Left kidney (tissue), 2 donors: Measurements from ENCODE around the gene C5. TPM values are rescaled to one million over a fixed set of nuclear protein-coding genes. Genes with fewer than 3 reads are reported as not detected.

Source experiments
- DNase-seq: peaks from one replicate; pipeline ENCODE4 v3.0.0-alpha.2; 2013
- polyA plus RNA-seq: library from polyadenylated mRNA; unstranded; fragments of 120-200 nt; gene quantifications from one replicate; pipeline ENCODE4 v1.2.1, GENCODE V29; 2013; ENCODE audit not compliant: insufficient read length

Gene C5
- polyA plus RNA-seq, 1 donor, result 19.5 TPM

DNA sequence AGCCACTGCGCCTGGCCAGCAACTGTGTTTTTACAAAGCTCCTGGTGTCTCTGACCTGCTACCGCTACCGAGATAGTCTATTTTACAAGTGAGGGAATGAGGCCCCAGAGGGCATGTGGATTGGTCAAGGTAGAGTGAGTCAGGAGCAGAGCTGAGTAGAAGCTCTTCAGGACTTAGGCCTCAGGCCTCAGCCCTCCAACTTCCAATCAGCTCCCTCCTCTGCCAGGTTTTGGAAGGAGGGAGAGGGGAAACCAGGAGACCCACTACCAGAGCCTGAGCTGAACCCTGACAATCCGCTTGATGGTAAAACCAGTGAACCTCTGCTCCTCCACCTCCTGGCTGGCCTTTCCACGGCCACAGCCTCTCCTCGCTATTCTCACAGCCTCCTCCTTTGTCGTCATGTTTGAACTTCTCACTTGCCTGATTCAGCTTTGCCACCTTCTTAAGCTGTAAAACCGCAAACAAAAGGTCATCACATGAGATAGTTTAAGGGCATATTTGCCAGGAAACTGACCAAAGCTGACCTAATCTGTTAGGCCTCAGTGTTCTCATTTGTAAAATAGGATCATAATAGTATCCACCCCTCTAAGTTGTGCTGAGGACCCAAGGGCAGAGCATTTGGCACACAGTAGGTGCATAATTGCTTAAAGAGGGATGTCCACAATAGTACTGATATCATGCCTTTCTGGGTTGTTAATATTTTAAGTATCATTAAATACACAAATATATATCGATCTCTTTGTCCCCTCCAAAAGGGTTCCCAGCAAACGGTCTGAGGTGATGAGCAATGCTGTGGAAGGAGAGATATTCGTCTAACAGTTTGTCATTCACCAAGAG is 125.2 kb downstream of the C5 start:
- no peak for DNase-seq

DNA sequence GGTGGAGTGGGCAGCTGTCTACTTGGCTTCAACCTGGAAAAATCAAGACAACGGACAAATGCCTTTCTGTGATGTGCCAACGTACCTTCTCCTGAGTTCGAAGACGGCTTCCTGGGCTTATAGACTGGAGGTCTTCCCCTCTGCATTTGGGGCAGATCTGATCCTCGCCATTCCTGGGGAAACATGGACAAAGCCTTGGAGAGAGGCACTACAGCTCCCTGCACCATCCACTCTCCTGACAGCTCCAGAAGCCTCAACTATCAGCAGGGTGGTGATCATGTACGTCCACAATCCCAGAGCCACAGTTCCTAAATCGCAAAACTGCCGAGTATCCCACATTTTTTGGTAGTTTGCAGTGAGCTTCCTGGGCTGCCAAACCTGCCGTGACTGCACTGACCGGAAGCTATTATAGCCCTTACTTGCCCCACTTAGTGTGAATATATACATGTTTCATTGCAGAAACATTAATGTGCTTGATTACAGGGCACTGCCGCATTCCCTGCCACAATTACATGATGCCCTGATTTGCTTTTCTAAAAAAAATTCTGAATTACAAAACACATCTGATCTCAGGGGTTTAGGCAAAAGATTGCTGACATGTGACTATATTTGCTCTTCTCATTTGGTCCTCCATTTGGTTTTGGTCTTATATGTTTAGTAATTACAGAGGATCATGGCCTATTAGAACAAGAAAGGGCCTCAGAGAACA is 126.3 kb downstream of the C5 start:
- no peak for DNase-seq

DNA sequence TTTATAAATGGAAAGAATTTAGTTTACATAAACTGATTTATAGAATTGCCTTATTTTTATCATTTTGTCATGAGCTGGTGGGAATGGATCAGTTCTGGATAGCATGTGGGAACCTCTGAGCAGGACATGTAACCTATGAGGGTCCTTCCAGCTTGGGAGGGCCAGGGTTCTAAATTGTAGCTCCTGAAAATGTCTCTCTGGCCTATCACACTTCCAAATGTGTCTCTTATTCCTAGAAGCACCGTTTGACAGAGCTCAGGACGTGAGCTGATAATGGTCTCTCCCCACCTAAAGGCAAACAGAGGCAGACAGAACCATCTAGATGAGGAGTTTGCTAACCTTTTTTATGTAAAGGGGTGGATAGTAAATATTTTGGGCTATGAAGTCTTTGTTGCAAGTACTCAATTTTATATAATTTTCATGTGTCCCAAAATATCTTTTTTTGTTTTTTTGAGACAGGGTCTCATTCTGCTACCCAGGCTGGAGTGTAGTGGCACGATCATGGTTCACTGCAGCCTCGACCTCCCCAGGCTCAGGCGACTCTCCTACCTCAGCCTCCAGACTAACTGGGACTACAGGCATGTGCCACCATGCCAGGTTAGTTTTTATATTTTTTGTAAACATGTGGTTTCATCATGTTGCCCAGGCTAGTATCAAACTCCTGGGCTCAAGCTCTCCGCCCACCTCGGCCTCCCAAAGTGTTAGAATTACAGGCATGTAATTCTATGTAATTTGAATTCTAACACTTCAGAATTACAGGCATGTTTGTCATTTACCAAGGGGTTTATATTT is 127.5 kb downstream of the C5 start:
- no peak for DNase-seq

DNA sequence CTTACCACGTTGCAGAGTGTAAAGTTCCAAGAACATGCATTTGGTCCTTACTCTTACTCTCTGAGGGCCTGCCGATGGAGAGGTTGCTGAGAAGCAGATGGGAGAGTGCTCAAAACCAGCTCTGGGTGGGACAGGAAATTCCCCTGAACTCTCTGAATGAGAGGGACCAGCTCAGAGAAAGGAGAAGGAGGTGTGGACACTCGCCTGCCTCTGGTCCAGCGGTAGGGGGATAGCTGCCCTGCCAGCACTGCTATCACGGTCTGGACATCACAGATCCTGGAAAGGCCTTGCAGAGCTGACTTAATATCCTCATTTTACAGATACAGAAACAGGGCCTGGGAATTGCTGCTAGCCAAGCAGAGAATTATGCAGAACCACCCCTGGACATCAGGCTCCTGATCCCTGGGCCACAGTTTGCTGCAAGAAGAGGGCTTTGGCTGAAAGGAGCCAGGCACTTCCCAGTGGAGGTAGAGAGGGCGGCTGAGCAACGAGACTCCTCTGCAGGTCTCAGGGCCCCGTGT is 128.4 kb downstream of the C5 start:
- no peak for DNase-seq

DNA sequence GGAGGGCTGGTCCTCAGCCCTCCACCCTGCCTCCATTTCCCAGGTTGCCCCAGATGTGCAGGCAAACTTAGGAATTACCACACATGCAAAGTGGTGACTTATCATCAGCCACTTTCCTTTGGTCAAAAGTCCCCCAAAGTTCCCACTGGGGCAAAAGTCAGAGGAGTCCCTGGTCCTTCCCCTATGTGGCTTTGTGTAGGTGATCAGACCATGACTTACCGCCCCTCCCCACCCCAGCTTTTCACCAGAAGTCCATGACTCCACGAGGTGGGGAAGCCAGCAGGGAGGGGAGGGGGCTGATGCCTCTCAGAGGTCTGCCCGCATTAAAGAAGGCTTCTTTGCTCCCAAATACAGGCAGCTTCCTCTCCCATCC is 129.3 kb downstream of the C5 start:
- DNase-seq, result no peak

DNA sequence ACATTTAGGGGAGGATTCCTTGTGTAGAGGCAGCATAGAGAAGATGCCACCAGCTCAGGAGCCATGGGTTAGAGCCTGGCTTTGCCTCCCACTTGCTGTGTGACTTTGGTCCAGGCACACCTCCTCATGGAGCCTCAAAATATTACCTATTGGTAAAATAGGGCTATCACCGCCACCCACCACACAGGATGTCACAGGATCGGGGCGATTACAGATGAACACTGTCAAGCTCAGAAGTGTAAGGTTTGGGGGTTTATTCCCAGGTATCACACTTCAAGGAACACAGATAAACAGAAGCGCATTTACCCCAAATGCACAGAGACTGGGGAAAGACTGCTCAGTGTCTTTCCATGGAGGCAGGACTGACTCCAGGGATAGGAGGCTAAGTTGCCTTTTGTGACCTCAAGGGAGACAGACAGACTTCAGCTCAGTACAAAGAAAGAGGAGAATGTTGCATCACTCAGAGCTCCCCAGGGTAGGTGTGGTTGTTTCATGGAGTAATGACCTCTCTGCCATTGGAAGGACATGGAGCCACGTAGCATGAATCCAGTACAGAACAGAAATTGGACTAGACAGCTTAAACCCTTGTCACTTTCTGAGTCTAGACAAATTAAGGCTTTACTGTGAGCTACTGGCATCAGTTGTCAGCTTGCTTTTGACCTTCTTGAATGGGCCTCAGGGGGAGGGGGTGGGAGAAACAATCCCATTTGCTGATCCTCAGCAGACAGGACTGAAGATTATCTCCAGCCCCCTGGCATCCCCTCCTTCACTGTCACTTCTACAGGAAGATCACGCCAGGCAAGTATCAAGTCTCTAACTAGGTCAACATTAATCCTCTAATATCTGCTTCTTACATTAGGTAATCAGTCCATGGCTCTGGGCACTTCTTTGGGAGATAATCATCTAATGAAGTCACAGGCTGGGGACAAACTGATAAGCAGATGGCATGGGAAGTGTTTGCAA is 130.0 kb downstream of the C5 start:
- DNase-seq, result no peak

DNA sequence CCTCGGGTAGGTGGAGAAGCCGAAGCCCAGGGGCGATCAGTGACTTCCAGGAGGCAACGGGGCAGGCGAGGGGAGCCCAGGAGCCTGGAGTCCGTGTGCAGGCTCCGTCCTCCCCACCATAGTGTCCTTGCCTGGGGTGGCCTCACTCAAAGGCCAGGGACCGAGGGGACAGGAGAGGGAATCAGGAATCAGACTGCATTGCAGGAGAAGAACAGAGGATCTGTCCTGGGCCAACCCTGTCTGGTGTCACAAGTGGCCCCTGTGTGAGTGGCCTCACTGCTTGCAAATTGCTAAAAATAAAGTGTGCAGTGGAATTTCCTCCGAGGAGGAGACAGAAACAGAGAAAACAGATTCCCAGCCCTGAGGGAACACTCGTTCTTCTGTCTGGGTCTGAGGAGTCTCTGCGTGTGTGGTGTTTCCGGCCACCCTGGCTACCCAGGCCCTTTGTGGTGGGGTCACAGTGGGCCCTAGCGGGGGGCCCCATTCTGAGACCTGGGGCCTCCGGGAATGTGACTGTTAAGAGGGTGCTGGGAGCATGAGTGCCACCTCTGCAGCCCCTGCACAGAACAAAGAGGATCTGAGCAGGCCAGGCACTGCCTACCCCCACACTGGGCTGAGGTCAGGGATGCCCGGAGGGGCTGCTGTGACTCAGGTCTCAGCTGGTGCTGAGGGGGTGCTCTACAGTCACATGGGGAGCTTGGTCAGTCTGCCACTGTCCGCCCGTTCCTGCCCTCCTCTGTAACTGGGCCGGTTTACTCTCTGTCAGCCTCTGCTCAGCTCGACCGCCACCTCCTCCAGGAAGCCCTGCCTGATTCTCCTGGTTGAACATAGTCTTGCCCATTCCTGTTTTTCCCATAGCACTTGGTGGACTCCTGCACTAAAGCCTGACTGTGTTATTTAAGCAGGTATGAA is 130.9 kb downstream of the C5 start:
- no peak for DNase-seq

DNA sequence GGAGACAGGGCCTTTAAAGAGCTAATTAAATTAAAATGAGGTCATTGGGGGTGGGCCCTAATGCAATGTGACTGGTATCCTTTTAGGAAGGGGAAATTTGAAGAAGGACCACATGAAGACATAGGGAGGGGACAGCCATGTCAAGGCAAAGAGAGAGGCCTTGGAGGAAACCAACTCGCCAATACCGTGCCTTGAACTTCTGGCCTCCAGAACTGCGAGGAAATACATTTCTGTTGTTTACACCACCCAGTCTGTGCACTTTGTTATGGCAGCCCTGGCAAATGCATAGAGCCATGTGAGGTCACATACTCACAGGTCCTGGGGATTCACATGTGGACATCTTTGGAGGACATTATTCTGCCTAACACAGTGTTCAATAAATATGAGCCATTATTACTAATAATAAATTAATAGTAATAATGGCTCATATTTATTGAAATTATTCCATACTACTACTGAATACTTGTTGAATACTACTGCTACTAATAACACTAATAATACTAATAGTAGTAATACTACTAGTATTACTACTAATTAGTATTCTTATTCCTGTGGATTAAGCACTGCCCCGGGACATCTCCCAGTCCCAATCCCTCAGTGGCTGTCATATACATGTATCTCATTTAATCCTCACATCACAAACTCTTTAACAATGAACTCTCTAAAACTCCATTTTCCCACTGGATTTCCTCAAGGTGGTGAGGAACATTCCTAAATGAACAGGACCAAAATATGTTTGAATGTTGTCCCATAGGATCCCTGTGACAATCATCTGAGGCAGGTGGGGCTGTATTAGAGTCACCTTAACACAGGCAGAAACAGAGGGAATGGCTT is 131.9 kb downstream of the C5 start:
- DNase-seq, result no peak

DNA sequence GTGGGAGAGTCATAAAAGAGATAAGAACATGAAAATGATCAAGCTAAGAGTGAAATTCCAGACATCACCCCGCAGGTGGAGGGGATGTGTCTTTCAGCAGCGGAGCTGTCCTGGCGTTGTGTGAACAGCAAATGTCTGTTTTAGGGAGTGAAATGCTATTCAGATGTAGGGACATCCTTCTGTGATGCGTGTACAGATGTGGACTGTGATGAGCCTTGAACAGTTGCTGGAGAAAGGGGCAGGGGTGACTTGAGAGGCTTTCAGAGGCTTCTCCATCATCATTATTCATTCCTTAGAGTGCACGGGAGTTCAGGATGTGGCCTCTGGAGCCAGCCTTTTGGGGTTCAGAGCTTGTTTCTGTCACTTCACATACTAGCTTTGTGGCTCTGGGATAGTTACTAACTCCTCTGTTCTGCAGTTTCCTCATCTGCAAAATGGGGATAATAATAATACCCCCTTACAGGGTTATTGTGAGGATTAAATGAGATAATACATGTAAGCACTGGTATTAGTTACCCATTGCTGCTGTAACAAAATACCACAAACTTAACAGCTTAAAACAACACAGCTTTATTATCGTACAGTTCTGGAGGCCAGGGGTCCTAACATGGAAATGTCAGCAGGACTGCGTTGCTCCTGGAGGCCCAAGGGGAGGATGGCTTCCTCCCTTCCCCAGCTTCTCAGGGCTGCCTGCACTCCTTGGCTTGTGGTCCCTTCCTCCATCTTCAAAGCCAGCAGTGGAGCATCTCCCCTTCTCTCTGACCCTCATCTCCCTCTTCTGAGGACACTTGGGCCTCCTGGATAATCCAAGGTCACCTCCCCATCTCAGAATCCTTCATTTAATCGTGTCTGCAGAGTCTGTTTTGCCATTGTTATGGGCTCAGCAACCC is 132.8 kb downstream of the C5 start:
- no peak for DNase-seq

DNA sequence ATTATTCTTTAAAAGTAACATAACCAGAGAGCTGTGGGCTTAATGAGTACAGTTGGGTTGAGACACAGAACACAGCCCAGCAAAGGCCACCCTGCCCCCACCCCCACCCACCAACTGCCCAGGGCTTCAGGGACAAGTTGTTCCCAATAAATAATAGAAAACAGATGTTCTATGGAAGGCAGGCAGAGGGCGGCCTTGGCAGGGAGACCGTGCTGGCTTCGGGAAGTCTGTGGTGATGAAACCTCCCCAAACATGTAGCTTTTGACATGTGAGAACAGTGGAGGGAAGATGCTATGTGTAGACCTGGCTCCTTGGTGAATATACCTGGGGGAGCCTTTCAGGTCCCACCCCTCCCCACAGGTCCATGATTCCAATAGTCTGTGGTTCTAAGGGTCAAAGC is 133.5 kb downstream of the C5 start:
- no peak for DNase-seq

DNA sequence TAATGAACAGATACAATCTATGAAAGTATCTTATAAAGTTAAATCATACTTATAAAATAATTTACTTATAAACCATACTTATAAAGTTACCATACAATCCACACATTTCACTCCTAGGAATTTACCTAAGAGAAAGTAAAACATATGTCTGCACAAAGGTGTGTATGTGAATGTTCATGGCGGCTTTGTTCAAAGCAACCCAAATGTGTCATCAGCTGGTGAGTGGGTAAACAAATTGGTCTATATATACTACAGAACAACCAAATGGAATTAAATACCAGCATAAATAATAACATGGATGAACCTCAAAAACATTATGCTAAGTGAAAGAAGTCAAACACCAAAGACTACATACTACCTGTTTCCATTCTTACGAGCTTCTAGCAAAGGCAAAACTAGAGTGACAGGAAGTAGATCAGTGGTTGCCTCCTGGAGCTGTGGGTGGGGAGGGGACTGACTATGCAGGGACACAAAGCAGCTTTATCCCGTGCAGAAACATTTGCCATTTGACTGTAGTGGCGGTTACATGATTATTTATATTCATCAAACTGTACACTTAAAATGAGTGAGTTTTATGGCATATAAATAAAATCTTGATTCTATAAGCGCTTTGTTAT is 134.1 kb downstream of the C5 start:
- no peak for DNase-seq

DNA sequence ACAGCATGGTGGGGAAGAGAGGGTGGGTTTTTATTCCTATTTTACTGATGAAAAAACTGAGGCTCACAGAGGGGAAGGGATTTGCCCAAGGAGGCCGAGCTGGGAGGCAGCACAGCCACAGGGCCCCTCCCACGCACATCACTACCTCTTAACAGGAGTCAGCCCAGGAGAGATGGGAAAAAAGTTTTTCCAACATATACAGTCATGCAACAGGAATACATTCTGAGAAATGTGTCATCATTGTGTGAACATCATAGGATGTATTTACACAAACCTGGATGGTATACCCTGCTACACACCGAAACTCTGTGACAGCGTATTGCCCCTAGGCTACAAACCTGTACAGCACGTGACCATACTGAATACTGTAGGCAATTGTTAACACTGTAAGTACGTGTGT is 135.1 kb downstream of the C5 start:
- DNase-seq, result no peak

DNA sequence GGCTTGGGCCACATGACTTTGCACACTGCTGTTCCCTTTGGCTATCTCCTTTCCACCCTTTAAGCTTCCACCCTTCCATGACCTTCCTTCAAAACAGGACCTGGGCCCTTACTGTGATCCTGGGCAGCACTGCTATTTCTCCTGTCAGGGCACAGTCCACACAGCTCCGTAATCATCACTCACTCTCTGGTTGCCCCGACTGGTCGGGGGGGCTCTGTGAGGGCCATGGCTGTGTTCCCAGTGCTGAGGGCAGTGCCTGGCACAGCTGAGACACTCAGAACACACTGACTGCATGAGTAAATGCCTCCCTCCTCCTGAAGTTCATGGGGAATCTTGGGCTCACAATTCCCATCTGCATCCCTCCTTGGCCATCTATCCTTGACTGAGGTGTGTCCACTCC is 135.7 kb downstream of the C5 start:
- no peak for DNase-seq

DNA sequence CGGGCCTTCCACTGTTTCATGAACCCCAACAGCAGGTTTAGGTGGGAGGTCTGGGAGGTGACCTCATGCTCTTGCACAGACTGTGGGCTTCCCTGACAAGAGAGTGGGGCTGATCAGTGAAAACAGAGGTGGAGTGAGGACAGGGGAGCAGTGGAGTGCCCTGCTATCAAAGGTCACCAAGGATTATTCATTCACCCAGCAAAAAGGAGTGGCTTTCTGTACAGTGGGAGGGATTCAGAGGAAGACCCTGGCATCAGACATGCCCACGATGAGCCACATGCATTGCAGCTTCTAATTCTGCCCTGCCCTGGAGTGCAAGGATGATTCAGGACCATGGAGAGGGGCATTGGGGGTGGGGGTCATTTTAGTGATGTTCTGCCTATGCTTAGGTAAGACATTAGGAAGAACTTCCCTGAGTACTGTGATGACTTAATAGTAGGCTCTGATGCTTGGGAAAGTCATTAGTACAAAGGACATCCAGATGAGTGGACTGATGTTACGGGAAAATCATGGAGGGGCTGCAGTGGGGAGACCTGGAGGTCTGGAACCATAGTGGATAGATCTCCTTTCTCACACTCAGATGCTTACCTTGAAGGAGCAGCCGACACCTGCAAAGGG is 136.3 kb downstream of the C5 start:
- DNase-seq, result no peak

DNA sequence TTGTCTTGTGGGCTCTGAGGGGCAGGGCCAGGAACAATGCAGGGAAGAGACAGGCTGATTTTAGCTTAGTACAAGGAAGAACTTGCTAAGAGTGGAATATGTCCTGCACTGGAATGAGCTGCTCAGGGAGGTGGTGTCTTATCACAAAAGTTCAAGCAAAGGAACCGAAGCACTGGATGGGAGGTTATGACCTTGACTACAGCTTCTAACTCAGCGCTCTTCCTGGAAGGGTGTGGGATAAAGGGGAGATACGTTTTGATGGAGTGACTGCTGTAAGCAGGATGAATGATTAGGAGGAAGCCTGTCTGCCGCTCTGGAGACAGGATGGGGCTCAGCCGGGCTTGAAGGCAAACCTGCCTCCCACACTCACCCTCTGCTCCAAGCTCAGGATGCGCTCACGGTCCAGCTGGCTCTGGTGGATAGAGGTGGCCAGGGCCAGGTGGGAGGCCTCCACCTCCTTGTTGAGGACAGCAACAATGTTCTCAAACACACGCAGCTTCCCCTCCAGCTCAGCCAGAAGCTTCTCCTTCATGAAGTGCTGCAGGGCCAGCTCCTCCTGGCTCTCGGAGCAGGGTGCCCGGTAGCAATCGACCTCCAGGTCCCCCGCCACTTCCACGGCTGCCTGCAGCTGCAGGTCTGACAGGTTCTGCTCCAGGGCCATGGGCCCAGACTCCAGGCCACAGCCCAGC is 137.0 kb downstream of the C5 start:
- peak; percentile 56 for DNase-seq

DNA sequence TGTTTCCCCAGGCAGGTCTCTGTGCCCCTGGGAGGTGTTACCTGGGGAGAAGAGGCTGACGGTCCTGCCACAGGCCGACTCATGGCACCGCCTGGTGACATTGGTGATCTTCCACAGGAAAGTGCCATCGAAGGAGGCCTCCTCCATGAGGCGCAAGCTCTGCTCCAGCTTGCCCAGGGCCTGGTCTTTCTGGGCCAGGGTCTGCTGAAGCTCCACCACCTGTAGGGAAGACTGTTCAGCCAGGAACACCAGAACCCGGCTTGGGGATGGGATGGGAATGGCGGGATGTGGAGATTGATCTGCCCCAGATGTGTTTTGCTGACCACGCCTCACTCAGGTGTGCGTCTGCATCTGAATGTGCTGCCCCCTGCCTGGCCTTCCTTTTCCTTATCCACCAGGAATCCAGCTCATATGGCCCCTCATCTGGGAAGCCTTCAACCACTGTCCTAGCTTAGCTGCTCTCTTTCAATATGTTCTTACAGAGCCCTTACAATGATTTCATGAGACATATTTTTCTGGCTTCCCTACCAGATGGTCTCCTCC is 138.7 kb downstream of the C5 start:
- DNase-seq, result no peak

DNA sequence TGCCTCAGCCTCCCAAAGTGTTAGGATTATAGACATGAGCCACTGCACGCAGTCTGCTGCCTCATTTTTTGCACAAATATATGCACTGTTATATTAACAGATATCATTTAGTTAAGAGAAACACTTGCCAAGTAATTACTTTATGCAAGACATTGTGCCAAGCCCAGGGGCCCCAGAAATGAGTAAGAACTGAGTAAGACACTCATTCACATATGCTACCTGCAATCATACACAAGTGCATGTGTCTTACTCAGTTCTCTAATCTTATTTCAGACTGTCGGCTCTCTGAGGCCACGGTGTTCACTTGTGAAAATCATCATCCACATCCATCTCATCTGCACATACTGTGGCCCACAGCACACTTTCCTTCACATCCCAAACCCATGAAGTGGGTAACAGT is 139.4 kb downstream of the C5 start:
- DNase-seq, result no peak
